T-cell (primary cell): ENCODE measurements around the gene MRPS26. TPM values are rescaled to one million over a fixed set of nuclear protein-coding genes. Genes with fewer than 3 reads are reported as not detected.

Experiments used
- ATAC-seq, 4 experiments: fragments of 200-7000 bp in 3 of 4; fragments of 150-1000 bp in 1 of 4; cut with Tn5 transposase; replicated peaks in 1 of 4; 1 replicate in 3 of 4; 2 replicates in 1 of 4; pipeline ENCODE4 v1.10.0; 2021; ENCODE audit warnings: moderate library complexity in 3 of 4, mild to moderate bottlenecking in 2 of 4, moderate number of reproducible peaks in 1 of 4
- CTCF ChIA-PET, 2 donors: fragments of 300-600 bp; sonication (Branson Sonifier 250); formaldehyde crosslinking; loops; one replicate each; lab custom pipeline; 2022; ENCODE audit warnings: antibody characterized with exemption in 2 of 2; lab: Charles Lee
- POLR2A ChIA-PET, 2 donors: fragments of 300-600 bp; sonication (Branson Sonifier 250); formaldehyde crosslinking; loops; one replicate each; lab custom pipeline; 2022; ENCODE audit warnings: antibody characterized with exemption in 2 of 2; lab: Charles Lee
- DNase-seq, 35 experiments: peaks; one replicate each; pipeline versions ENCODE4 v3.0.0 to v3.0.0-alpha.2; 2013 to 2023
- H3K27ac ChIP-seq: one replicate; pipeline ENCODE4 v1.5.1; 2013; ENCODE audit warnings: low read length
- H3K27me3 ChIP-seq, 2 experiments: replicated peaks in 1 of 2; 1 replicate in 1 of 2; 2 replicates in 1 of 2; pipeline versions ENCODE4 v1.6.1 to v1.7.0; 2013; ENCODE audit warnings: low read length in 1 of 2, mixed read lengths in 1 of 2; ENCODE audit not compliant: control insufficient read depth in 2 of 2, insufficient read depth in 2 of 2; ENCODE audit errors: extremely low read depth in 1 of 2
- H3K36me3 ChIP-seq, 2 donors: 1 replicate in 1 of 2; 2 replicates in 1 of 2; pipeline versions ENCODE4 v1.6.1 to v1.7.0; 2013; ENCODE audit warnings: low read length in 1 of 2; ENCODE audit not compliant: control insufficient read depth in 2 of 2, insufficient read depth in 1 of 2; ENCODE audit errors: extremely low read depth in 1 of 2
- H3K4me1 ChIP-seq, 2 experiments: 1 replicate in 1 of 2; 2 replicates in 1 of 2; pipeline versions ENCODE4 v1.6.1 to v1.7.0; 2013; ENCODE audit warnings: low read length in 2 of 2, mixed read lengths in 1 of 2; ENCODE audit not compliant: insufficient read depth in 2 of 2, control insufficient read depth in 1 of 2; ENCODE audit errors: extremely low read depth in 1 of 2
- H3K4me3 ChIP-seq, 2 donors: 1 replicate in 1 of 2; 2 replicates in 1 of 2; pipeline versions ENCODE4 v1.5.1 to v1.7.0; 2013; ENCODE audit warnings: mild to moderate bottlenecking in 2 of 2, low read length in 1 of 2, moderate library complexity in 1 of 2; ENCODE audit not compliant: control insufficient read depth in 1 of 2; ENCODE audit errors: extremely low read depth in 1 of 2
- H3K9me3 ChIP-seq: 2 replicates; pipeline ENCODE4 v1.7.0; 2013
- H3K27ac Mint-ChIP-seq, 2 donors: one replicate each; pipeline ENCODE4 v1.8.0; 2020 to 2021; ENCODE audit warnings: mild to moderate bottlenecking in 2 of 2, mixed read lengths in 2 of 2
- H3K27me3 Mint-ChIP-seq, 2 donors: one replicate each; pipeline ENCODE4 v1.8.0; 2021 to 2022; ENCODE audit warnings: mixed read lengths in 2 of 2
- H3K36me3 Mint-ChIP-seq: one replicate; pipeline ENCODE4 v1.8.0; 2021; ENCODE audit warnings: mixed read lengths
- H3K4me1 Mint-ChIP-seq, 3 donors: one replicate each; pipeline ENCODE4 v1.8.0; 2020 to 2022; ENCODE audit warnings: mixed read lengths in 3 of 3, mild to moderate bottlenecking in 1 of 3
- H3K4me3 Mint-ChIP-seq, 3 donors: one replicate each; pipeline ENCODE4 v1.8.0; 2020 to 2022; ENCODE audit warnings: mild to moderate bottlenecking in 3 of 3, mixed read lengths in 3 of 3, moderate library complexity in 3 of 3
- H3K9me3 Mint-ChIP-seq, 3 donors: one replicate each; pipeline ENCODE4 v1.8.0; 2020 to 2022; ENCODE audit warnings: mixed read lengths in 3 of 3
- WGBS: methylation state at CpG from one replicate; pipeline ENCODE4 v1.1.5; 2013; ENCODE audit warnings: missing lambda C conversion rate; ENCODE audit not compliant: insufficient coverage; 5-methylcytosine and 5-hydroxymethylcytosine counted together
- total RNA-seq, 35 experiments: library from RNA in 6 of 35; stranded (reverse) in 6 of 35; fragments of 120-200 nt in 1 of 35; gene quantifications; one replicate each; pipeline versions ENCODE4 v1.2.1 to v1.2.4 and lab custom pipeline; 2013 to 2026

MRPS26 gene
- total RNA-seq, 5 donors from 2014 or later (not counting 1 experiment from before 2014, with no cell fraction given): 20.9 to 38.5 (median 36.8) TPM

DNA sequence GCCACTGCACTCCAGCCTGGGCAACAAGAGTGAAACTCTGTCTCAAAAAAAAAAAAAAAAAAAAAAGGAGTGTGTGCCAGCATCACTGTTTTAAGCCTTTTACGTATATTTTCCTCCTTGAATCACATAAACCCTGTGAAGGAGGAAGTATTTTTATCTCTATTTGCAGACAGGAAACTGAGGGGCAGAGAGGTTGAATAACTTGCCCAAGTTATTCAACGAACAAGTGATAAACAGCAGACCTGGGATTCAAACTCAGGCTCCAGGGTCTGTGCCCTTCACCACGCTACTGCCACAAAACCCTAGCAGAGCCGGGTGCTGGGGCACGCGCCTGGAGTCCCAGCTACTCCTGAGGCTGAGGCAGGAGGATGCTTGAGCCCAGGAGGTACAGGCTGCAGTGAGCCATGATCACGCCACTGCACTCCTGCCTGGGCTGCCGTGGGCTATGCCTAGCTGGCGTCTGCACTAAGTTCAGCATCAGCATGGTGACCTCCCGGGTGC is 48.1 kb downstream of the MRPS26 start:
- H3K27ac Mint-ChIP-seq: peak overlapping the region; percentile 90 to 93
- WGBS: 32% methylated on average over 9 of the region's 10 CpGs
- peaks cover 0 to 20% of the 10 kb centered on the region in 2 donors for H3K27me3 Mint-ChIP-seq
- H3K9me3 ChIP-seq: no peaks in the 10 kb centered on the region
- peak overlapping the region in 1 of 2 donors; percentile 19 for H3K4me3 ChIP-seq
- no peaks in the 10 kb centered on the region for H3K36me3 Mint-ChIP-seq
- peak overlapping the region; percentile 92 for H3K27ac ChIP-seq
- ATAC-seq: peak; percentile 60 to 75 (median 64)
- peak overlapping the region; percentile 66 to 78 (median 70) for H3K4me3 Mint-ChIP-seq
- H3K27me3 ChIP-seq: peaks cover 0 to 42% of the 10 kb centered on the region in 2 experiments
- H3K4me1 ChIP-seq: peaks cover 4 to 24% of the 10 kb centered on the region in 2 experiments
- H3K36me3 ChIP-seq: no peaks in the 10 kb centered on the region
- ChIA-PET CTCF (no interaction called here), POLR2A (no interaction called here)
- H3K4me1 Mint-ChIP-seq: peaks cover 30 to 35% (median 31%) of the 10 kb centered on the region in 3 donors
- H3K9me3 Mint-ChIP-seq: no peaks in the 10 kb centered on the region
- DNase-seq: peak in 34 of 35 experiments; percentile 26 to 81 (median 61)

- H3K9me3 Mint-ChIP-seq: no peaks in the 10 kb centered on the region
- no peak overlapping the region for H3K4me3 Mint-ChIP-seq
- H3K36me3 Mint-ChIP-seq: no peaks in the 10 kb centered on the region
- H3K27ac Mint-ChIP-seq: peak overlapping the region; percentile 3 to 85
- Histone ChIP-seq H3K9me3 (no peaks in the 10 kb centered on the region), H3K4me3 (no peak overlapping the region), H3K27ac (no peak overlapping the region), H3K36me3 (no peaks in the 10 kb centered on the region), H3K4me1 (peaks cover 4 to 24% of the 10 kb centered on the region in 2 experiments), H3K27me3 (peaks cover 0 to 48% of the 10 kb centered on the region in 2 experiments)
- H3K4me1 Mint-ChIP-seq: peaks cover 27 to 32% (median 28%) of the 10 kb centered on the region in 3 donors
- peaks cover 0 to 14% of the 10 kb centered on the region in 2 donors for H3K27me3 Mint-ChIP-seq
- ATAC-seq: no peak
- 86% methylated on average over 7 of the region's 13 CpGs for WGBS
- DNase-seq: no peak
- ChIA-PET POLR2A (interaction anchor here (0.5 to 0.6 kb wide), 2 partner anchors 145 to 921 kb away, joined by 3 to 8 read pairs; partner anchors contain the start of gene RNF24 (in 1 of the 2)), CTCF (no interaction called here)
These were observed 49.2 kb downstream of the MRPS26 start for GRCh38 chr20:3094848-3095629.

Other genes starting within 250 kb of the MRPS26 start
- under 1 TPM; 0.20 to 0.90 (median 0.63) TPM for gene CPXM1, start 245.4 kb upstream of the MRPS26 start, total RNA-seq
- gene C20orf141, start 231.1 kb upstream of the MRPS26 start, total RNA-seq: not detected
- gene TMEM239, start 229.7 kb upstream of the MRPS26 start, total RNA-seq: not detected
- gene PCED1A, start 205.4 kb upstream of the MRPS26 start, total RNA-seq: 100 to 1,000 TPM in 2 of 5 donors, 10 to 100 TPM in 3; 65.1 to 111 (median 95.2) TPM
- 10 to 100 TPM; 44.5 to 72.2 (median 68.2) TPM for gene VPS16, start 205.3 kb upstream of the MRPS26 start, total RNA-seq
- gene PTPRA, start 172.6 kb upstream of the MRPS26 start, total RNA-seq: 10 to 100 TPM; 66.2 to 98.6 (median 71.5) TPM
- gene GNRH2, start 2.4 kb upstream of the MRPS26 start, total RNA-seq: 1 to 10 TPM in 4 of 5 donors, under 1 TPM in 1; 0.60 to 3.4 (median 1.8) TPM
- 1 to 10 TPM in 2 of 5 donors, under 1 TPM in 1, not detected in 2; 0.92 to 3.0 (median 1.5) TPM for gene OXT, start 25.6 kb downstream of the MRPS26 start, total RNA-seq
- 1 to 10 TPM in 1 of 5 donors, under 1 TPM in 2, not detected in 2; 0.44 to 1.6 (median 0.59) TPM for gene AVP, start 38.7 kb downstream of the MRPS26 start, total RNA-seq
- gene FASTKD5, start 113.8 kb downstream of the MRPS26 start, total RNA-seq: 10 to 100 TPM; 23.2 to 33.5 (median 28.7) TPM
- 10 to 100 TPM in 4 of 5 donors, 1 to 10 TPM in 1; 9.4 to 13.4 (median 10.8) TPM for gene UBOX5, start 113.8 kb downstream of the MRPS26 start, total RNA-seq
- gene LZTS3, start 127.5 kb downstream of the MRPS26 start, total RNA-seq: 10 to 100 TPM; 14.4 to 19.6 (median 15.3) TPM
- 10 to 100 TPM; 44.6 to 76.3 (median 68.2) TPM for gene DDRGK1, start 158.6 kb downstream of the MRPS26 start, total RNA-seq
- gene ITPA, start 163.4 kb downstream of the MRPS26 start, total RNA-seq: 10 to 100 TPM; 41.6 to 67.6 (median 61.8) TPM
- gene SLC4A11, start 193.1 kb downstream of the MRPS26 start, total RNA-seq: 1 to 10 TPM in 3 of 5 donors, under 1 TPM in 2; 0.43 to 3.9 (median 1.4) TPM